Mesothelial cell of epicardium (in vitro differentiated cells): ENCODE results near the gene PATJ. TPM values are rescaled to one million over a fixed set of nuclear protein-coding genes. Genes with fewer than 3 reads are reported as not detected.
"Not testable (repeated sequence)": the region's sequence is repeated elsewhere in the genome, so short reads cannot be mapped to it uniquely, and the experiment has no call there.

Experiments used
- DNase-seq, 2 experiments: peaks; one replicate each; pipeline ENCODE4 v3.0.0; 2021; ENCODE audit warnings: low spot score in 2 of 2; ENCODE audit not compliant: unreplicated experiment in 2 of 2
- H3K27ac Mint-ChIP-seq: 2 replicates; pipeline ENCODE4 v1.8.0; 2021; ENCODE audit warnings: mixed read lengths
- H3K27me3 Mint-ChIP-seq: 2 replicates; pipeline ENCODE4 v1.8.0; 2021; ENCODE audit warnings: low read depth, mixed read lengths
- H3K36me3 Mint-ChIP-seq: 2 replicates; pipeline ENCODE4 v1.8.0; 2021; ENCODE audit warnings: mixed read lengths
- H3K4me1 Mint-ChIP-seq: 2 replicates; pipeline ENCODE4 v1.8.0; 2021; ENCODE audit warnings: mixed read lengths
- H3K4me3 Mint-ChIP-seq: 2 replicates; pipeline ENCODE4 v1.8.0; 2021; ENCODE audit warnings: mild to moderate bottlenecking, moderate library complexity, mixed read lengths
- H3K9me3 Mint-ChIP-seq: 2 replicates; pipeline ENCODE4 v1.8.0; 2021; ENCODE audit warnings: mixed read lengths
- CTCF ChIP-seq: fragments of 200-600 bp; sonication (generic); IDR thresholded peaks from one replicate; pipeline ENCODE4 v1.5.0; 2021; ENCODE audit warnings: antibody characterized with exemption; ENCODE audit not compliant: unreplicated experiment
- total RNA-seq: library from RNA; stranded (reverse); gene quantifications from 3 replicates; pipeline ENCODE4 v1.2.1, GENCODE V29; 2021

The PATJ gene
- total RNA-seq, 1 donor from 2014 or later, result 129 TPM

DNA sequence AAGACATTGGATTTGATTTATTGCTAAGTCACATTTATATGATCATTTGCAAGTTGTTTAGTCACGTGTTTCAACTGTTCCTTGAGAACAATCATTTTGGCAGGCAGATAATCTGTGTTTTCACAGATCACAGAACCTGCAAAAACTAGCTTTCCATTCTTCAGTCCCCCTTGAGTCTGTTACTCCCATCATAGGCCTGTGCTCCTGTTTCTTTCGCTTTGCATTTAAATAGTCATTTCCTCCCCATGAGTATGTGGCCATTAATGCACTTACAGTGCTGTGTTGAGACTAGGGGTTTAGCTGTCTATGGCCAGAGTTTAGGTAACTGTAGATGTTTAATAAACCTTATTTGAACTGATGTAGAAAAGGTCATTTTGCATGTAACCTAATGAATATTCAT is 214.5 kb downstream of the PATJ start:
- no peaks in the 10 kb centered on the region for H3K27me3 Mint-ChIP-seq
- peak overlapping the region; percentile 57 for H3K27ac Mint-ChIP-seq
- DNase-seq, result no peak
- H3K36me3 Mint-ChIP-seq, result peaks cover 10% of the 10 kb centered on the region
- TF ChIP-seq CTCF, result no peak
- H3K9me3 Mint-ChIP-seq, result no peaks in the 10 kb centered on the region
- H3K4me1 Mint-ChIP-seq, result peaks cover 50% of the 10 kb centered on the region
- no peak overlapping the region for H3K4me3 Mint-ChIP-seq

DNA sequence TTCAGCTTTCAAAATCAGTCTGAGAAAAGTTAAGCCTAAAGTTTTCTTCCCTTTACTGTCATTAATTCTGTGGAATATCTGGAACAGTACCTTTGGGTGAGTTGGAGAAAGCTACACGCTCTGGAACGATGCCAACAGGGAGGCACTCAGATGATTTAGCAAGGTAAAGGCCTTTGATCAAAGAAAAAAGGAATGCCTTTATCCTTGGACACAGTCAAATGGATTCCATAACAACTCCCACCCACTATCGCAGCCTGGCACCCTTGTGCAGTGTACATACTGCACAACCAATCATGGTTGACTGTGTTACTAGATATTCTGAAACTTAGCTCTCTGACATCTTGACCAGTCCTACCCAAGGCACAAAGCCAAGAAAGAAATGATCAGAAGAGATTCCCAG is 218.7 kb downstream of the PATJ start:
- H3K4me1 Mint-ChIP-seq, result peaks cover 37% of the 10 kb centered on the region
- H3K9me3 Mint-ChIP-seq, result no peaks in the 10 kb centered on the region
- no peak overlapping the region for H3K4me3 Mint-ChIP-seq
- H3K36me3 Mint-ChIP-seq, result peaks cover 15% of the 10 kb centered on the region
- H3K27me3 Mint-ChIP-seq, result no peaks in the 10 kb centered on the region
- DNase-seq, result peak; percentile 50 to 63
- peak overlapping the region; percentile 96 for H3K27ac Mint-ChIP-seq
- TF ChIP-seq CTCF, result no peak

DNA sequence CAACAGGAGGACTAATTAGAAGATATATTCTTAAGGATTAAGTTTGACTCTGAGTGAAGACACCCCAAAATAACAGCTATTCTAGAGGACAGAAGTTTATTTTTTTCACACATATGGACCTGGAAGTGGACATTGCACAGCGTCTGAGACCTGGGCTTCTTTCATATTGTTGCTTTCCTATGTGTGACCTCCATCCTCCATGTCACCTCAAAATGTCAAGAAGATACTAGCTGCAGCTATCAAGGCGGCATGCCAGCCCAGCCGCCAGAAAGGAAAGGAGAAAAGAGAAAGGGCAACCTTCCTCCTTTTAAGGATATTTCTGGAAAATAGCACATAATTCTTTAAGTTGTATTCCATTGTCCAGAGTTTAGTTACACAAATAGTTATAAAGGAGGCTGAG is 220.4 kb downstream of the PATJ start:
- Mint-ChIP-seq H3K4me3 (no peak overlapping the region), H3K36me3 (peaks cover 15% of the 10 kb centered on the region), H3K9me3 (no peaks in the 10 kb centered on the region), H3K27me3 (no peaks in the 10 kb centered on the region), H3K4me1 (peaks cover 34% of the 10 kb centered on the region), H3K27ac (peak overlapping the region; percentile 48)
- TF ChIP-seq CTCF, result no peak
- DNase-seq, result no peak

- H3K4me3 Mint-ChIP-seq, H3K27me3 Mint-ChIP-seq, DNase-seq, H3K9me3 Mint-ChIP-seq: not testable (repeated sequence)
- H3K4me1 Mint-ChIP-seq, result peaks cover 21% of the 10 kb centered on the region
- peaks cover 23% of the 10 kb centered on the region for H3K36me3 Mint-ChIP-seq
- peak overlapping the region; percentile 87 for H3K27ac Mint-ChIP-seq
Observed at GRCh38 chr1:61966450-61967225, 224.4 kb downstream of the PATJ start.

- Mint-ChIP-seq H3K36me3 (peaks cover 19% of the 10 kb centered on the region), H3K9me3 (peaks cover 6% of the 10 kb centered on the region), H3K27ac (peak overlapping the region; percentile 95), H3K27me3 (no peaks in the 10 kb centered on the region), H3K4me1 (peaks cover 22% of the 10 kb centered on the region), H3K4me3 (no peak overlapping the region)
- no peak for DNase-seq
- TF ChIP-seq CTCF, result no peak
Observed at GRCh38 chr1:61967750-61968149, 225.5 kb downstream of the PATJ start.

- H3K4me1 Mint-ChIP-seq, result peaks cover 30% of the 10 kb centered on the region
- H3K36me3 Mint-ChIP-seq, result peaks cover 17% of the 10 kb centered on the region
- H3K27ac Mint-ChIP-seq, result peak overlapping the region; percentile 86
- DNase-seq, result no peak
- no peak for TF ChIP-seq CTCF
- no peaks in the 10 kb centered on the region for H3K27me3 Mint-ChIP-seq
- no peak overlapping the region for H3K4me3 Mint-ChIP-seq
- H3K9me3 Mint-ChIP-seq, result peaks cover 6% of the 10 kb centered on the region
Observed at GRCh38 chr1:61968869-61969268, 226.6 kb downstream of the PATJ start.
